Activated CD8-positive, alpha-beta memory T cell treated with anti-CD3 and anti-CD28 coated beads, Interleukin-2, amount 50 U/mL, for 1 hour (primary cell): Measurements from ENCODE around the gene NAA38.
A peak's percentile ranks its signal among the peaks of the same experiment; 100 is the strongest.

Source experiments
- DNase-seq: peaks from one replicate; pipeline ENCODE4 v3.0.0-alpha.2; 2020; ENCODE audit errors: extremely low read depth

NAA38 gene, protein sequence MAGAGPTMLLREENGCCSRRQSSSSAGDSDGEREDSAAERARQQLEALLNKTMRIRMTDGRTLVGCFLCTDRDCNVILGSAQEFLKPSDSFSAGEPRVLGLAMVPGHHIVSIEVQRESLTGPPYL

DNA sequence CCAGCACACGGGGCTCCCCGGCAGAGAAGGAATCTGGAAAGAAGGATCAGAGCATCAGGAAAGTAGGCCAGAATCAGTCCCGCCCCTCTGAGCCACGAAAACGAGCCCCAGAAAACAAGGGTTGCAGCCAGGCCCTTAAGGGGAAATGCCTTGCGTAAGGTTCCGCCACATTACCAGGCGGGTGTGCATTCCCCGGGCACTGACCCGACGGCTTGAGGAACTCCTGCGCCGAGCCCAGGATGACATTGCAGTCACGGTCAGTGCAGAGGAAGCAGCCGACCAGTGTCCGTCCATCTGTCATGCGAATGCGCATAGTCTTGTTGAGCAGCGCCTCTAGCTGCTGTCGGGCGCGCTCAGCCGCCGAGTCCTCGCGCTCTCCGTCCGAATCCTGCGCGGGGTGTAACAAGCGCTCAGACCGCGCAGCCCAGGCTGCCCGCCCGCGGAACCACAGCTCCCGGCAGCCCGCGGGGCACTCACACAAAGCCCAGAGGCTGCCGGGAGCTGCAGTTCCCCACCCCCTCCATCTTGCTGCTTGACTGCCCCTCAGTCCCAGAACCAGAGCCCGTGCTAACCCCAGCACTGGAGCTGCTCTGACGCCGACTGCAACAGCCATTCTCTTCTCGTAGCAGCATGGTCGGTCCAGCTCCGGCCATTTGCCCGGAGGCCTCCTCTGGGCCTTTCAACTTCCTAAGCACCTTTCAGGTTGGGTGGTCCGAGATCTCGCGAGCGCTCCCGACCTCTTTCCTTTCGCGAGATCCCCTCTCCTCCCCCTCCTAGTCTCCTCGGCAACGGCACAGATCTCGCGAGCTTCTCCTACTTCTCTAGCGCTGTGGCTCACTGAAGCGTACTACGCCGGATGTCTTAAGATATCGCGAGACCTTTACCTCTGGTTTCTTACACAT, at the start of gene NAA38:
Gene NAA38 (minus strand): TSS at position 749 of the 902 bp plus-strand sequence. CDS start 96 bp downstream, at position 653.
- DNase-seq, result peak; percentile 95

DNA sequence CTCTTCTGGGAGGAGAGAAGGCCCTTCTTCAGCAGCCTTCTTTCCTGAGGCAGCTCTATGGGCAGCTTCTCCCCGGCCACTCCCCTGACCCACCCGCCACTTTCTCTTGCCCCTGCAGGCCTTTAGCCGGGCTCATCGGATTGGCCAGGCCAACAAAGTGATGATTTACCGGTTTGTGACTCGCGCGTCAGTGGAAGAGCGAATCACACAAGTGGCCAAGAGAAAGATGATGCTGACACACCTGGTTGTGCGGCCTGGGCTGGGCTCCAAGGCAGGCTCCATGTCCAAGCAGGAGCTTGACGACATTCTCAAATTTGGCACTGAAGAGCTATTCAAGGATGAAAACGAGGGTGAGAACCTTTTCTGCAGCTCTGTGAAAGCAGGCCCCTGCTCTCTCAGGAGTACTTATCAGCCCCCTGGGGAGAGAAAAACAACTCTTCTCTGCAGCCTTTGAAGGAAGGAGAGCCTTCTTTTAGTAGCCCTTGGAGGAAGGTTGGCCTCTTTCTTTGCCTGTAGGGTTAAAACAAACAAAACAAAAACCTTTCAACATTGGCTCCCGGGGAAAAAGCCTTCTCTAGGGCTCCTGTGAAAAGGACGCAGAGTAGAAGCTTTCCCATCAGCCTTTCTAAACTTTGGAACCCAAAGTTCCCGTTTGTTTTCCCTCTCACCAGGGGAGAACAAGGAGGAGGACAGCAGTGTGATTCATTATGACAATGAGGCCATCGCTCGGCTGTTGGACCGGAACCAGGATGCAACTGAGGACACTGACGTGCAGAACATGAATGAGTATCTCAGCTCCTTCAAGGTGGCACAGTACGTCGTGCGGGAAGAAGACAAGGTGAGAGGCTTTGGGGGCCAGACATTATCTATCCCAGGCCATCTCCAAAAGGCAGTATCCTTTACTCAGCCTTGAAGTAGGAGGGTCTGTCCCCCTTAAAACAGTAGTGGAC, 46.1 kb upstream of the NAA38 start:
- DNase-seq, result no peak

DNA sequence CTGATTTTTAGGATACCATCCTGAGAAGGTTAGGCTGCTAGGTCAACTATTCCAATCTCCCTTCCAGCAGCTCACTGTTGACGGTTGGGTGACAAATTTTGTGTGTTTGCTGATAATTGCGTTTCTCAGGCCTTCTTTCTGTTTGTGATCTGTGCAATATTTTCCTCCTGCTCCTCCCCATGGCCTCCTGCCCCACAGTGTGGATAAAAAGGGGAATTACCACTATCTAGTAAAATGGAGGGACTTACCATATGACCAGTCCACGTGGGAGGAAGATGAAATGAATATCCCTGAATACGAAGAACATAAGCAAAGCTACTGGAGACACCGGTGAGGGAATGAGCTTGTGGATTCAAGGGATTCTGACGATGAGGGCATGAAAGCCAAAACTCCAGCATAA, 40.4 kb upstream of the NAA38 start:
- DNase-seq, result no peak

DNA sequence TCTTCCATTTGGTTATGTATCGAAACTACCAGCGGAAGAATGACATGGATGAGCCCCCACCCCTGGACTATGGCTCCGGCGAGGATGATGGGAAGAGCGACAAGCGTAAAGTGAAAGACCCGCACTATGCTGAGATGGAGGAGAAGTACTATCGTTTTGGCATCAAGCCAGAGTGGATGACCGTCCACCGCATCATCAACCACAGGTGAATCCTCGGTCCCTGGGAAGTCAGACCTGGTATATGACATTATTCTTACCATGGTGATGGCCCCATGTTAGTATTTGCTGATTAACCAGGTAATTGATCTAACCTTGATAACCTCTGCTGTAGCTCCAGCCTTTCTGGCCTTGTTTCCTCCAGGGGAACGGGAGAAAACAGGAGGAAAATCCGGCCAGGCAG, 39.7 kb upstream of the NAA38 start:
- DNase-seq, result no peak

DNA sequence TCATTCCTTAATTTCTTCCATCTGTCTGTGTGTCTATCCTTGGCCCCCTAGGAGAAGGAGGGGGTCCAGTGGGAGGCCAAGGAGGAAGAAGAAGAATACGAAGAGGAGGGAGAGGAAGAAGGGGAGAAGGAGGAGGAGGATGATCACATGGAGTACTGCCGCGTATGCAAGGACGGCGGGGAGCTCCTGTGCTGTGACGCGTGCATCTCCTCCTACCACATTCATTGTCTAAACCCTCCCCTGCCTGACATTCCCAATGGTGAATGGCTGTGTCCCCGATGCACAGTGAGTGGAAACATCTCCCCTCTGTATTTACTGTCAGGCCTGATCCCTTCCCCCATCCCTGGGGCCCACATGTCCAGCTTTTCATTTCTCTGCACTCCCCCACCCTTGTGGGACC, 37.5 kb upstream of the NAA38 start:
- DNase-seq, result no peak

DNA sequence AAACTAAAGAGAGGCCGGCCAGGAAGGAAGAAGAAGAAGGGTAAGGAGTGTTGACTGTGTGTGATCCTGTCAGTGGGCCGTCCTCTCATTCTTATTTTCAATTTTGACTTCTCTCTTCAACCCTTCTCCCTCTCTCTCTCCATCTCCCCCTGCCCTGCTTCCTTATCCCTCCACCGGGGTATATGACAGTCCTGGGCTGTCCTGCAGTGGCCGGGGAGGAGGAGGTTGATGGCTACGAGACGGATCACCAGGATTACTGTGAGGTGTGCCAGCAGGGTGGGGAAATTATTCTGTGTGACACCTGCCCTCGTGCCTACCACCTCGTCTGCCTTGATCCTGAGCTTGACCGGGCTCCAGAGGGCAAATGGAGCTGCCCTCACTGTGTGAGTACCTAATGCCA, 36.9 kb upstream of the NAA38 start:
- DNase-seq, result no peak

DNA sequence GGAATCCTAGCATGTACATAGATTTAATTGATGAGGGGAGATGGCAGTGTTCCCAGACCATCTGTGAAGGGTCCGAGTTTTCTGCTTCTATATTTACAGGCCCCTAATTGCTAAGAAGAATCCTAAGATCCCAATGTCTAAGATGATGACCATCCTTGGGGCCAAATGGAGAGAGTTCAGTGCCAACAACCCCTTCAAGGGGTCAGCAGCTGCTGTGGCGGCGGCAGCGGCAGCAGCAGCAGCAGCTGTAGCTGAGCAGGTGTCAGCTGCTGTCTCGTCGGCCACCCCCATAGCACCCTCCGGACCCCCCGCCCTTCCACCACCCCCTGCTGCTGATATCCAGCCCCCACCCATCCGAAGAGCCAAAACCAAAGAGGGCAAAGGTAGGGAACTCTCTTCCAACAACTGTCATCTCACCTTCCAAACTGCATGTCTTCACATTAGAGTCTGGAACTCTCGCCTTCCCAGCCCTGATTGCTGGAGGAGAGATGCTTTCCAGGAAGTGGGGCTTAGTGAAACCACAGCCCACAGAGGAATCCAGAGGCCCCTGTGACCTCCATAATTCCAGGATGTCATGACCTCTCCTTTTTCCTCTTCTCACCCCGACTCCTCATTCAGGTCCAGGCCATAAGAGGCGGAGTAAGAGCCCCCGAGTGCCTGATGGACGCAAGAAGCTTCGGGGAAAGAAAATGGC, 36.0 kb upstream of the NAA38 start:
- DNase-seq, result no peak

DNA sequence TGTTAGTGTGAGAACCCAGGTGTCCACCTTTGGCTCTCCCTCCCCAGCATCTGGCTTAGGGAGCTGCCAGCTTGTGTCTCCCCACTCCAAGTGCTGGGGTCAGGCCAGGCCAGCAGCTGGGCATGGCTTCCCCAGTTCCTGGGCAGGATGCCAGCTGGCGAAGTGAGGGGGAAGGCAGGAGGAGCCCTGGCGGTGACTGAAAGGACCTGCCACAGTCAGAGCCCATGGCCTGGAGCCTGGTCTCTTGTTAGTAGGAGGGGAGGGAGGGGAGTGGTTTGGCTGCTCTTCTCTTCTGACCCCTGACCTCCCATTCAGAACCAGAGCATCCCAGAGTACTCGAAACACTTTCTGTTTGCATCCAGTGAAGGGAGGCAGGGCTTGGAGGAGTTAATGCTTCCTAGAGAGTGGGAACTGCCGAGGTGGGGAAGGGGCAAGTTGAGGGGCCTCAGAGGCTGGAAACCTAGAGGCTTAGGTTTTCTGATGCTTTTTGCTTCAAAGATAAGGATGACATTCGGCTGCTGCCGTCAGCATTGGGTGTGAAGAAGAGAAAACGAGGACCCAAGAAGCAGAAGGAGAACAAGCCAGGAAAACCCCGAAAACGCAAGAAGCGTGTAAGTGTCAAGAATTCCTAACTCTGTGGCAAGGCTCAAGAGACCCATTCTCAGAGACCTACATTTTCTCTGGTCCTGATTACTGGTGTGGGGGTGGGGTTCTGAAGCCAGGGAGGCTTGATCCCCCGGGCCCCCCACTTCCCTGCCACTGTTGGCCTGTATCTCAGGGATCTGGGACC, 32.0 kb upstream of the NAA38 start:
- DNase-seq, result no peak

DNA sequence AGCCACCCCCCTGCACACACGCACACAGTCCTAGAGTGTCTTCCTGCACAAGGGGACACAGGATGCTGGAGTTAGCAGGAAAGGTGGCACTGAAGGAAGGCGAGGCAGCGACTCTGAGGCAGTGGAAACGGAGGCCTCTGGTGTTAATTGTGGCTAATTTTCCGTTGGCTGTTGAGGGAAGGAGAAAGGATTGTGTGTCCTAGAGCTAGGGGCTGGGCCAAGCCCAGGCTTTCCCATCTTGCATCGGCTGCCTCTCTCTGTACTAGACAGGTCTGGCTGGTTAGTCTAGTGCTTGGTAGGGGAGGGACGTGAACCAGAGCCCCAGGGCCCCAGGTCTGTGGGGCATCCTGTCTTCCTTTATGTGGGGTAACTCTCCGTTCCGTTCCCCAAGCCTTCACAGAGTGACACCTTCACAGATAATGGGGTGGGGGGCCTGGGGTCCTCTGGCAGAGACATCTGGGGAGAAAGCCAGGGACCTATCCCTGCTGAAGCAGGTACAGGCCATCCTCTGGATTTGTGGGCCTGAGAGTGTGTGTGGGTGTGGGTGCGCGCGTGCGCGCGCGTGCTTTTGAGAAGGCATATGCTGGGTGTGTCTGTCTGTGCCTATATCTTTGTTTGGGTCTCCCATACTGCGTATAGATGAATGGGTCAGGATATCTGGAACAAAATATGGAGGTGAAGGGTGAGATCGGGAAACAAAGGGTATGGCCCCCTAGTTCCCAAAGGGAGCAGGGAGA, 31.0 kb upstream of the NAA38 start, which contains the start of gene CHD3:
Gene CHD3 (plus strand): TSS at position 606 of the 737 bp plus-strand sequence. CDS start 212 bp downstream, outside the sequence.
- no peak for DNase-seq

DNA sequence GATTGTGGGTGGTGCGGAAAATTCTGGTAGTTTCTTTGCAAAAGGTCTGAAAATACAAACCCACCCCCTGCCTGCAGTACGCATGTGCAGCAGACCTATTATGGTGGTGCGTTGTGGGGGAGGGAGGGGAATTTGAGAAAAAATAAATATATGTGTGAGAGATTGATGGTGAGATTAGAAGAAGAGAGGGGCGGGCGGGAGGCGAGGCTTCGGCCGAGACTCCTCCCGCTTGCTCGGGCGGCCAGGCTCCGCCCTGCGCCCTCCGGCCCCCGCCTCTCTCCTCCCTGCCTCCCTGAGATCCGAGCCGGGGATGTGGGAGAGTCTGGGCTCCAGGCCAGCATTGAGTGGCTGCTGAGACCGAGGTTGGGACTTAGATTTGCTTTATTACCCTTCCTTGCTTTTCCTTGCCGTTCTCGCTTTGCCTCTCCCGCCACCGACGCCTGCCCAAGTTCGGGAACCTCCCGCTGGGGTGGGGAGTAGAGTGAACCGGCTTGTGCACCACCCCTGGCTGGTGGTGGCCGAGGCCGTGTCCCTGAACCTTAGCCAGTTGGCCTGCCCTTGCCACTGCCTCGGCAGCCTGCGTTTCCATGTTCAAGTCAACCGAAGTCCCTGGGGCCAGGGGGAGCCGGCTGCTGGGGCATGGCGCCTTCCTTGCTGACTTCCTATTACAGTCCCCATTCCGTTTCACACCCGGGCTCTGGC, 30.3 kb upstream of the NAA38 start:
- peak; percentile 73 for DNase-seq

DNA sequence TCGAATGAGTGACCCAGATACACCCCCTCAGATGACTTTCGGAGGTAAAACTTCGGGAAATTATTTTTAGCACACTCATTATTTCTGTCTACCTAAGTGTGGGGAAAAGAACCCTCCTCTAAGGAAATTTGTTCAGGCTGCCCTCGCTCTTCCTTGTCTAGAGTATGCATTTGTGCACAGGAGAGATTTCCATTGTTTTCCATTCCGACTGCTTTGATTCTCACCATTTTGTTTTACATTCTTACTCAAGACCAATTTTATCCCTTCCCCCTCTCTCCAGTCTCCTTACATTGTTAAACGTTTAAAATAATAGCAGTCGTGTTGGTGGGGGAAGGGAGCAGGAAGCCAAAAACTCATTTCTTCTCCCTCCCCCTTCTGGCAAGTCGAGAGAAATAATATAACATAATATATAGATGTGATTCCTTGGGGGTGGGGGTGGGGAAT, 29.7 kb upstream of the NAA38 start:
- no peak for DNase-seq

DNA sequence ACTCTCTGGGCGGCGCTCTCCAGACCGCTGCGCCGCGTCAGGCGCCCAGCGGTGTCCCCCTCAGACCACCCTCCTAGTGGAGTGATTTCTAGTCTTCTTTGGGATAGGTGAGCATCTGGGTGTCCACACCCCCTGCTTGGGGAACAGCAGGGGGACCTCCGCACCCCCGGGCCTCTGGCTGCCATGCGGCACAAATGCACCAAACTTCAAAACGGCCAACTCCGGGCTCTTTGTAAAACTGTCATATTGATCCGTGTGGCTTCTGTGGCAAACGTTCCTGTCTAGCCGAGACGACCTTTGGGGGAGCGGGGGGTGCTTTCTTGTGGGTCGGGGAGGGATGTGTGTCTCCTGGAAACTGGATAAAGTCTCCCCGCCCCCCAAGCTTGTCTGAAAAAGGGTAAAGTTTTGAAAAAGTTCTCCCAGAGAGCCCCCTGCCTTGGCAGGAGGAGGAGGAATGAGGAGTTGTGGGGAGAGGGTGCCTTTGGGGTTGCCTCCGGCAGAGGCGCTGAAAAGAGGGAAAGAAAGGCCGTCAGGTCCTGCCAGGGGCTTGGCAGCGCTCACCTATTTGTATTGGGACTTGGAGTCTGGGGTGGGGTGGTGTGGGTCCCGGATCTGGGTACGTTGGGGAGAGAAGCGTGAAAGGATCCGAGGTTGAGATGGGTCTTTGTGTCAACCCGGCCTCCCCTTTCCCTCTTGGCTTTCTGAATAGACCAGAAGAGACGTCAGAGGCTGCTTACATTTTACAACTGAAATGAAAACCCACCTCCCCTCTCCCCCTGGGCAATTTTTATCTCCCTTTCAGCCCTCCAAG, 29.1 kb upstream of the NAA38 start:
- peak; percentile 48 for DNase-seq

DNA sequence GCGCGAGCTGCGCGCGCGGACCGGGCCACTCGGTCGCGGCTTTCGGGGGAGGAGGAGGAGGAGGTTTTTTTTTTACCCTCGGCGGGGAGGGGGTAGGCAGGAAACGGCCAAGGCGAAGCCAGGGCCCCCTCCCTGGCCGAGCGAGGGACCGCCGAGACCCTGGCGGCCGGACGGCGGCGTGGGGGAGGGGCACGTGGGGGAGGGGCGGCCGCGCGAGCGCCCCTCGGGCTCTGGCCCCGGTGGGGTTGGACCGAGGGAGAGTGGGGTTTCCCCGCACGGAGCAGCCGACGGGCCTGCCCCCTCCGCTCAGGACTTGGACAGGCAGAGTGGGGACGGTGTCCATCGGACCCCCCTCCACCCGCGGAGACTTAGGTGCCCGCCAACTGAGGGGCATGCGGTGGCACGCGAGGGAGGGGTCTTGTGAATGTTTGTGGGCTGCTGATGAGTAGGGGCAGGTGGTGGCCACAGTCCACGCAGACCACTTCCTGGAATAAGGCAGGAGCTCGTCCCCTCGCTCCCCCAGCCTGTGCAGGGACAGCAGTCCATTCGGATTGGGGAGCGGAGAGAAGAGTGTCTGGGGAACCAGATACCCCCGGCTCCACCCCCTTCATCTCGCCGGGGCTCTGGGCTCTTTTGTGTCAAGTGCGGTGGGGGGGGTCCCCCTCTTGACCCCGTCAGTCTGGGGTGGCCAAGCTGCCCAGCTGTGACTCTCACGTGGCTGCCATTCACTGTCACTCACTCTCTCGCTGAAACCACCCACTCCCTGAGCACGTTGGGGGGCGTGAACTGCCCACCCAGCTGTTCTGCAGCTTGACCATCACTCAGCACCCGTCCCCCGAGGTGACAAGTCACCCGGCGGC, 28.2 kb upstream of the NAA38 start:
- no peak for DNase-seq

DNA sequence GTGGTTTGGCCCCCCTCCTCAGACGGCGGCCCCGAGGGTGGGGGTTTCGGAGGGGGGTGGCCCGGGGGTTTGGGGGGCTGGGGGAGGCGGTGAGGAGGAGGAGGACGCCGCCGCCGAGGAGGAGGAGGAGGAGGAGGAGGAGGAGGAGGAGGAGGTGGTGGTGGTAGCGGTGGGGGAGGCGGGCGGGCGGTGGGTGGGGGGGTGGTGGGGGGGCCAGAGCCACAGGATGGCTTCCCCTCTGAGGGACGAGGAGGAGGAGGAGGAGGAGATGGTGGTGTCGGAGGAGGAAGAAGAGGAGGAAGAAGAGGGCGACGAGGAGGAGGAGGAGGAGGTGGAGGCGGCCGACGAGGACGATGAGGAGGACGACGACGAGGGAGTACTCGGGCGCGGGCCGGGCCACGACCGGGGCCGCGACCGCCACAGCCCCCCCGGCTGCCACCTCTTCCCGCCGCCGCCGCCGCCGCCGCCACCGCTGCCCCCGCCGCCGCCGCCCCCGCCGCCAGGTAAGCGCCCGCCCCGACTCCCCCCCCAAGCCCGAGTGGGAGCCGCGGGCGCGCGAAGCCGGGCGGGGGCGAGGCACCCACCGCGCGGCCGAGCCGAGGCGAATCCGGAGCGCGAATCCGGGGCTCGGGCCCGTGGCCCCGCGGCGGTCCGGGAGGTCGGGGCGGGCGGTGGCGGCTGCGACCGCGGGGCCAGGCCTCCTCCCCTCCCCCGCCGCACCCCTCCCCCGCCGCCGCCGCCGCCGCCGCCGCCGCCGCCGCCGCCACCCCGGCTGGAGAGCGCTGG, 27.4 kb upstream of the NAA38 start:
- no peak for DNase-seq

DNA sequence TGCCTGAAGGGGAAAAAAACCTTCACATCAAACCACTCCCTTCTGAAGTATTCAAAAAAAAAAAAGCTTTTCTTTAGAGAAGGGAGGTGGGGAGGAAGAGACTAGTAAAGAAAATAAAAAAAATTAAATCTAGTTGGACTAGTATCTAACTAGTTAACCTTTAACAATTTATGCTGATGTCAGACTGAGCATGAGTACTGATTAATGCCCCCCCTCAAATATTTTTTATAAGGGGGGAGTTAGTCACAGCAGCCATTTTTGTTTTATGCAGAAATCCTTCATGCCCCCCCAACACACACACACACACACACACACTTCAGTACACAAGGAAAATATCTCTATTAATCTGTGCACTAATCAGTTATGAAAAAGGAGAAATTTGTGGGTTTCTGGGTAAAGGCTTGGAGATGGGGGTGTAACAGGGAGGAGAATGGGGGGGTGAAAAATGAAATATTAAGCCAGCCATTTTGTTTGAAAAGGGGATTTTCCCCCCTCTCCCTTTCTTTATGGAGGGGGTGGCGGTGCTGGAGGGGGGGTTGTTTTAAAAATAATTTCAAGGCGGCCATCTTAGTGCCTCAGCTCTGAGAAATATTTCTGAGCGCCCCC, 26.5 kb upstream of the NAA38 start:
- no peak for DNase-seq

DNA sequence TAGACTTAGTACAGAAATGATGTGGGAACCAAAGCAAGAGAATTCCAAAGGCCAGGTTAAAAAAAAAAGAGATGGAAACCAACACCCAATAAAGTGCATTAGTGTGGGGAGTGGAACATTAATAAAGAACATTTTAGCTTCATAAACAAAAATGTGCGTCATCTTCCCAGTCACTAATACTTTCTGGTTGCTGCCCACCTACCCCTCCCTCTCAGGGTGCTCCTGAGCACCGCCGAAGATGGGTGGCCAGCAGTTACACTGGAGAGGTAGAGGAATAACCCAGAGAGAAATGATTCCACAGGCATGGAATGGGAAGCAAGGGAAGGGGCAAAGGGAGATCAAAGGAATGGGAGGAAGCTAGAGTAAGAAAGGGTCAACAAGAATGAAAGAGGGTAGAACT, 25.3 kb upstream of the NAA38 start:
- no peak for DNase-seq
